BJ (cell line): ENCODE results near the gene IGF2BP1. TPM values are rescaled to one million over a fixed set of nuclear protein-coding genes. Genes with fewer than 3 reads are reported as not detected.

Experiments used
- CTCF ChIA-PET: fragments of 350-600 bp; formaldehyde crosslinking; extraction: SDS; loops from one replicate; lab custom pipeline; 2021; ENCODE audit warnings: antibody characterized with exemption, inconsistent platforms; lab: Yijun Ruan, JAX
- POLR2A ChIA-PET: fragments of 300-600 bp; sonication (Branson Sonifier 250); formaldehyde crosslinking; extraction: SDS; loops from one replicate; lab custom pipeline; 2021; ENCODE audit warnings: antibody characterized with exemption; lab: Charles Lee
- DNase-seq: peaks from one replicate; pipeline ENCODE4 v3.0.0-alpha.2; 2011; ENCODE audit warnings: low read depth
- H3K27me3 ChIP-seq: 2 replicates; pipeline ENCODE4 v1.6.0; 2011; ENCODE audit warnings: low read length; ENCODE audit not compliant: control insufficient read depth, insufficient read depth
- H3K36me3 ChIP-seq: 2 replicates; pipeline ENCODE4 v1.5.1; 2011; ENCODE audit warnings: low read length; ENCODE audit not compliant: control insufficient read depth, insufficient read depth
- H3K4me3 ChIP-seq: 2 replicates; pipeline ENCODE4 v1.5.1; 2011; ENCODE audit warnings: low read depth, mild to moderate bottlenecking, control low read depth, low read length
- polyA plus RNA-seq: library from polyadenylated mRNA; depleted of rRNA; stranded (reverse); fragments of >200 nt; gene quantifications from 2 replicates; pipeline ENCODE4 v1.2.3, GENCODE V29; 2011
- TF ChIP-seq, protein P1 (sequence below): IDR thresholded peaks from 2 replicates; pipeline ENCODE4 v1.5.1; 2011; ENCODE audit warnings: low read depth, mild to moderate bottlenecking, control low read depth, inconsistent platforms, low read length, moderate library complexity; ENCODE audit not compliant: insufficient read depth

IGF2BP1 gene
- polyA plus RNA-seq, 1 experiment, result 5.3 TPM

DNA sequence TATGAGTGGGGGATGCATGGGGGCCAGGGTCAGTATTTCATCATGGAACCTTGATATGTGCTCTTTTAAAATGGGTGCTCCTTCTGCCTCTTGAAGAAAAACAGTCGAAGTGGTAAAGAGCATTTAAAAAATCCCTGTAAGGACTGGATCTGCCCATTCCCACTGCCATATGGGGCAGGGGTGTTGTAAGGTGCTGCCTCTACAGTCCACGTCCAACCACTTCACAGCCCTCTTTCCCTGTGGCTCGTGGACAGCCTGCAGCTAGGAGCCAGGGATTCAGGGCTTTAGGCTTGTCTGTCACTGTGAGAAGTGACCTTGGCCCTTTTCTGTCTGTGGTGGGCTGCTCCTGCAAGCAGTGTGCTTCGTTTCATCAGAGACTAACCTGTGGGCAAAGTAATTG lies 44.3 kb downstream of the IGF2BP1 start:
- no peaks in the 10 kb centered on the region for H3K27me3 ChIP-seq
- CTCF ChIA-PET, result interaction anchor here (1.4 to 1.7 kb wide), 2 partner anchors 9 to 87 kb away, joined by 6 read pairs; no protein-coding TSS in a partner anchor
- H3K4me3 ChIP-seq, result no peak overlapping the region
- TF ChIP-seq, protein P1, sequence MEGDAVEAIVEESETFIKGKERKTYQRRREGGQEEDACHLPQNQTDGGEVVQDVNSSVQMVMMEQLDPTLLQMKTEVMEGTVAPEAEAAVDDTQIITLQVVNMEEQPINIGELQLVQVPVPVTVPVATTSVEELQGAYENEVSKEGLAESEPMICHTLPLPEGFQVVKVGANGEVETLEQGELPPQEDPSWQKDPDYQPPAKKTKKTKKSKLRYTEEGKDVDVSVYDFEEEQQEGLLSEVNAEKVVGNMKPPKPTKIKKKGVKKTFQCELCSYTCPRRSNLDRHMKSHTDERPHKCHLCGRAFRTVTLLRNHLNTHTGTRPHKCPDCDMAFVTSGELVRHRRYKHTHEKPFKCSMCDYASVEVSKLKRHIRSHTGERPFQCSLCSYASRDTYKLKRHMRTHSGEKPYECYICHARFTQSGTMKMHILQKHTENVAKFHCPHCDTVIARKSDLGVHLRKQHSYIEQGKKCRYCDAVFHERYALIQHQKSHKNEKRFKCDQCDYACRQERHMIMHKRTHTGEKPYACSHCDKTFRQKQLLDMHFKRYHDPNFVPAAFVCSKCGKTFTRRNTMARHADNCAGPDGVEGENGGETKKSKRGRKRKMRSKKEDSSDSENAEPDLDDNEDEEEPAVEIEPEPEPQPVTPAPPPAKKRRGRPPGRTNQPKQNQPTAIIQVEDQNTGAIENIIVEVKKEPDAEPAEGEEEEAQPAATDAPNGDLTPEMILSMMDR, result no peak
- POLR2A ChIA-PET, result no interaction called here
- H3K36me3 ChIP-seq, result peaks cover 21% of the 10 kb centered on the region
- no peak for DNase-seq

DNA sequence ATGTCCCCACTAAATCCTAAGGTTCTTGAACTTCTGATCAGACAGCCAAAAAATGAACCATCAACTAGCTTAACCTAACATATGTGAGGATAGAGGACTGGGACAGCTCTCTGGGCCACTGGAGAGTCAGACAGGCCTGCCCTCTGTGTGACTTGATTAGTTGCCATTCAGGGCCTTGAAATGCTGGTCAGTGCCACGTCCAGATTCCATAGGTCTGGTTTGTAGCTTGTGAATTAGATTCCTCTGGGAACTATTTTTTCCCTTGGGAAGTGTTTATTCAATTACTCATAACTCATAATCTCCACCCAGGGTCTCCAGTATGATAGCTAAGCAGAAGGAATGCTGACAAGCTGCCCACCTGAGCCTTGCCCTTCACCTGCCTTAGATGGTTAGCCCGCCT lies 48.2 kb downstream of the IGF2BP1 start:
- Histone ChIP-seq H3K4me3 (no peak overlapping the region), H3K36me3 (peaks cover 22% of the 10 kb centered on the region), H3K27me3 (no peaks in the 10 kb centered on the region)
- TF ChIP-seq, protein P1, result no peak
- no peak for DNase-seq
- ChIA-PET CTCF (interaction anchor here (1.2 to 4.2 kb wide), 5 partner anchors 9 to 181 kb away, joined by 3 to 41 read pairs (median 6); no protein-coding TSS in a partner anchor), POLR2A (no interaction called here)

DNA sequence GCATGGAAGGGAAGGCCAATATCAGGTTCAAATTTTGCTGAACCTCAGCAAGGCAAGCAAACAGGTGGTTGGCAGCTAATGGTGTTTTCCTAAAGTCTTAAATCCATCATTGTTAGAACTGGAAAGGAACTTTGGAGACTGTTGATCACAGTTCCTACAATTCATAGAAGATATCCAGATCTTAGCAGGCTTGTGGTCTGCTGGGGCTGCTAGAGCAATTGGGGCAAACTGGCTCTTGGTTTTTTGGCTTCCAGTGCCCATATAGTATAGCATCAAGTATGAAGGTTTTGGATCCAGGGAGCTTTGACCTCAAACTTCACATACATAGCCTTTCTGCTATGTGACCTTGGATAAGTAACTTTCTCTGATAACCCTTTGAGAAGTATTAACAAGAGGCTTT lies 49.7 kb downstream of the IGF2BP1 start:
- no peaks in the 10 kb centered on the region for H3K27me3 ChIP-seq
- CTCF ChIA-PET, result interaction anchor here (0.7 to 4.2 kb wide), 7 partner anchors 9 to 243 kb away, joined by 3 to 41 read pairs (median 5); no protein-coding TSS in a partner anchor
- TF ChIP-seq, protein P1, result no peak
- no peak for DNase-seq
- no peak overlapping the region for H3K4me3 ChIP-seq
- H3K36me3 ChIP-seq, result peaks cover 19% of the 10 kb centered on the region
- POLR2A ChIA-PET, result no interaction called here

DNA sequence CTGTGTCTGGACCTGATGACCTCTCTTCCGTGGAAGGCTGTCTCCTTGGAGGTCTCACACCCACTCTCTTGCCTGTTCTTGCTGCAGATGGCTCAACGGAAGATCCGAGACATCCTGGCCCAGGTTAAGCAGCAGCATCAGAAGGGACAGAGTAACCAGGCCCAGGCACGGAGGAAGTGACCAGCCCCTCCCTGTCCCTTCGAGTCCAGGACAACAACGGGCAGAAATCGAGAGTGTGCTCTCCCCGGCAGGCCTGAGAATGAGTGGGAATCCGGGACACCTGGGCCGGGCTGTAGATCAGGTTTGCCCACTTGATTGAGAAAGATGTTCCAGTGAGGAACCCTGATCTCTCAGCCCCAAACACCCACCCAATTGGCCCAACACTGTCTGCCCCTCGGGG lies 52.1 kb downstream of the IGF2BP1 start:
- Histone ChIP-seq H3K36me3 (peaks cover 8% of the 10 kb centered on the region), H3K4me3 (no peak overlapping the region), H3K27me3 (no peaks in the 10 kb centered on the region)
- no peak for DNase-seq
- ChIA-PET POLR2A (no interaction called here), CTCF (interaction anchor here (1.2 to 1.6 kb wide), 2 partner anchors 14 to 377 kb away, joined by 3 to 4 read pairs; no protein-coding TSS in a partner anchor)
- TF ChIP-seq, protein P1, result no peak

DNA sequence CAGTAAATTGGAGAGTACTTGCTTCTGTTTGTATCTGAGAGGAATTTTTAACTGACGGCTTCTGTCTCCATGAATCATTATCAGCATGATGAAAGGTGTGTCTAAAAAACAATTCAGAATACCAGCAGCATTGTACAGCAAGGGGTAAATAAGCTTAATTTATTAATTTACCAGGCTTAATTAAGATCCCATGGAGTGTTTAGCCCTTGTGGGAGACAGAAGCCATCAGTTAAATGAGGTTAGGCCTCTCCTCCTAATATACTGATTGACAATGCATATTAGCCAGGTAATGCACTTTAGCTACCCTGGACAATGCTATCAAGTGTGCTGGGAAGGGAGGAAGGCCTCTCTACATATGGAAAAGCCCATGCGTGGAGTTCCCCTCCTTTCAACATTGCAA lies 53.4 kb downstream of the IGF2BP1 start:
- TF ChIP-seq, protein P1, result no peak
- H3K27me3 ChIP-seq, result no peaks in the 10 kb centered on the region
- CTCF ChIA-PET, result interaction anchor here (0.6 to 1.7 kb wide), 6 partner anchors 14 to 379 kb away, joined by 3 to 6 read pairs (median 4); no protein-coding TSS in a partner anchor

More for the DNA sequence above, 53.4 kb downstream of the IGF2BP1 start:
- H3K36me3 ChIP-seq, result peaks cover 8% of the 10 kb centered on the region
- POLR2A ChIA-PET, result no interaction called here
- no peak overlapping the region for H3K4me3 ChIP-seq
- DNase-seq, result no peak
